RPMI7951 (cell line): ENCODE data around the gene ZPBP. TPM values are rescaled to one million over a fixed set of nuclear protein-coding genes. Genes with fewer than 3 reads are reported as not detected.
A peak's percentile ranks its signal among the peaks of the same experiment; 100 is the strongest.

Experiments
- DNase-seq: peaks from one replicate; pipeline ENCODE4 v3.0.0-alpha.2; 2012; ENCODE audit warnings: low read depth
- total RNA-seq: library from RNA; depleted of rRNA; stranded (reverse); fragments of >200 nt; shearing (Covaris generic); gene quantifications from 2 replicates; pipeline ENCODE4 v1.2.3, GENCODE V29; 2014; rRNA removed

ZPBP gene, protein sequence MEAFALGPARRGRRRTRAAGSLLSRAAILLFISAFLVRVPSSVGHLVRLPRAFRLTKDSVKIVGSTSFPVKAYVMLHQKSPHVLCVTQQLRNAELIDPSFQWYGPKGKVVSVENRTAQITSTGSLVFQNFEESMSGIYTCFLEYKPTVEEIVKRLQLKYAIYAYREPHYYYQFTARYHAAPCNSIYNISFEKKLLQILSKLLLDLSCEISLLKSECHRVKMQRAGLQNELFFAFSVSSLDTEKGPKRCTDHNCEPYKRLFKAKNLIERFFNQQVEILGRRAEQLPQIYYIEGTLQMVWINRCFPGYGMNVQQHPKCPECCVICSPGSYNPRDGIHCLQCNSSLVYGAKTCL
- total RNA-seq: not detected in 2 replicates

DNA sequence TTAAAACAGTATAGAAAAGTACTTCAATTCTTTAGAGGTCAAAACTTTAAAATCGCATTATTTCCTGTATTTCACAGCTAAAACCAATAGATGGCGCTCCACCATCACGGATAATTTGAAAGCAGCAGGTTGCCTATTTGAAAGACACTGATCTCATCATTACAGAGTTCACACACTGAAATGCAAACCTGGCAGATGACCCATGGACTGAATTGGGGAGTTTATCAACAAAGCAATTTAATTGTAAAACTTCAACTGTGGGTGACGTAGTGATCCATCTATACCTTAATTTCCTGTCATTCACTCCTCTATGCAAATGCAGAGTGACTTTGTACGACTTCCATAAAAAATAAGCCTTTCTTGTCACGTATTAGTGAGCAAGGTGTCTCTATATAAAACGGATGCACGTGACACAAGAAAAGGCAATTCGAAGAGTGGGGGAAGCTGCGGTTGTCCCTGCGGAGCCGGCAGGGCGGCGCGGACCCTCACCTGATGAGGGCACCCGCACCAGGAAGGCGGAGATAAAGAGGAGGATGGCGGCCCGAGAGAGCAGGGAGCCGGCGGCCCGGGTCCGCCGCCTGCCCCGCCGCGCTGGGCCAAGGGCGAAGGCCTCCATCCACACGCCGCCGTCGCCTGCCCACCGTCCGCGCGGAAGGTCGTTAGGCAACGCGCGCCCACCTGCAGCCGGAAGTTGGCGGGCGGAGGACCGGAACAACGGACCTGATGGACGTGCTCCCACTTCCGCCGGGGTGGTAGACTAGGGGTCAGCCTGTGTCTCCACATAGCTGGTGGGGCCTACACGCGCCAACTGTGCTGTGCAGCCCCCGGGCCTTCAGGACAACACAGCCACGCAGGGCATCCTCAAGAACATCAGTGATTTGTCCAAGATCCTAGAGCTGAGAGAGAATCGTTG is at the start of gene ZPBP:
ZPBP (minus strand) TSS at position 668 of the 913 bp plus-strand sequence; CDS start at position 616, 52 bp downstream.
- DNase-seq: peak; percentile 39

DNA sequence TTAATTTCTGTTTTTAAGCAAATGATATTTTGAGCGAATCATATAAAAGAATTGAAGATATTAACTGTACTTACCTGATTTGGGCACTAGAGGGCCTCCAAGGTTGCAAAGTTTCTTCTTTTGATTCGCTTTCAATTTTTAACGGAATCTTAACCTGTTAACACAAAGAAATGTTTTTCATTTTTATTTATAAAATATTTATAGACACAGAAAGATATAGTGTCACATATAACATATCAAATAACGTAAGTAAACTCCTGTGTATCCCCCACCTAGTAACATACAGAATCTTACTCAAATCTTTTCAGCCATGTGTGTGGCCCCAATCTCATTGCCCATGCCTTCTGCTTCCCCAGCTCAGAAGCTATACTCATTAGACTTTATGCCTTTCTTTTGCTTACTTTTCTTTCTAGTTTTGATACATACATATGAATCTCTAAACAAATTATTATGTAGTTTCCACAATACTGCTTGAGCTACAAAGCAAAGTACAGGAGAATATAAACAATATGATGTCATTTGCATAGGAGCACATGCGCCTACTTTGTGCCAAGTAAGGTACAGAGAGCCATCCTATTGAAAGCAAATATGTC is 49.5 kb upstream of the ZPBP start:
- DNase-seq: peak; percentile 39

DNA sequence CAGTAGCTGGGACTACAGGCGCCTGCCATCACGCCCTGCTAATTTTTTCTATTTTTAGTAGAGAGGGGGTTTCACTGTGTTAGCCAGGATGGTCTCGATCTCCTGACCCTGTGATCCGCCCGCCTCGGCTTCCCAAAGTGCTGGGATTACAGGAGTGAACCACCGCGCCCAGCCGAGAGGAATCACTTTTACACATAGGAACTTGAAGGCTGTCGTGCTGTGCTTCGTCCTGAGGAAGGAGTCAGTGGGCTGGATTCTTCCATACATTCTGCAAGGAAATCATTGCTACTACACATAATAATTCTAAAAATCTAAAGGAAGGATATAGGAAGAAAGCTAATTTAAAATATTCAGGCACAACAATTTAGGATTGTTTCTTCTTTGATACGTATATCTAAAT is 48.8 kb upstream of the ZPBP start:
- no peak for DNase-seq

DNA sequence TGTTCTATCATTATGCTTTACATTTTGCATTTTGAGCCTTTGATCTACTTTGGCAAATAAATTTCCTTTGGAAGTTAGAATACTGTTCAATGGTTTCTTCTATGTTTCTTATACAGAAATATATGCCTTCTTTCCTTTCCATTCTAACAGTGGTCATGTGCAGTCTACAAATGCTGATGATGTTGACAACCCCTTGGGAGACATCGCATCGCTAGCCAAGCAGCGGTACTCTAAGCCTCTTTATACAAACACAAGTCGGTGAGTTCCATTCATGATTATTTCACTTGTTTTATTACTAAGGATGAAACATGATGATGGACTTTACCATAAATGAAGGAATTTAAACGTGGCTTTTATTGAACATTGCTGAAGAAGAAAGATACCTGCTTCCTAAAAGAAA is 48.1 kb upstream of the ZPBP start:
- no peak for DNase-seq

DNA sequence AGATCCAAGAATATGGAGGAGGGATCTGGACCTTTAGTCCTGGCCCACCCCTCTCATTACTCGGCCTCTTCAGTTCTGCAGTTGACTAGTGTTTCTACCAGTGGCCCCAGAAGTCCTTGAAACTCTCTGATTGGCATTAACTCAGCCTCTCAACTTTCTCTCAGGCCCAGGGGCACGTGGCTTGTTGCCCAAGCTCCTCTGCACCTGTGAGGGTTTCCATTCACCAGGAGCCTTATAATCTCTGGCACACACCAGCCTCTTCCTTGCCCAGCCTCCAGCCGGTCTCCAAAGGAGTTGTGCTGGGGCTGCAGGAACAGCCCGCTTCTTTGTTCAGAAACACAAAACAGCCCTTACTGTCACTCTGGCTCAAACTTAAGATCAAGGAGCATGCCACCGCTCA is 47.6 kb upstream of the ZPBP start:
- no peak for DNase-seq

DNA sequence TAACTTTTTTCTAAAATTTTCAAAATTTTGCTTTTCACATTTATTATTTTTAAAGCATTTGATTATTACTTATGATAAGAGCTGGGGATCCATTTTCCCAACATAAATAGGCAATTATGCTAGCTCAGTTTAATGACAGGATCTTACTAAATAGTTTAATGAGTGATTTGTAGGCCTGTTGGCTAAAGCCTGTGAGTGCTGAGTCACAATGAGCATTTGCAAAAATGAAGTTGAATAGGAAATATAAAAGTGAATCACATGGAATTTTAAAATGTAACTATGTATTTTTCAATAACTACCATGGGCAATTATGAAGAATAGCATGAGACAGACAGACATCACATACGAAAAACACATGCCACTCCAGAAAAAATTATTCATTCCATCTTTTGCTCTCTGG is 45.1 kb upstream of the ZPBP start:
- no peak for DNase-seq

DNA sequence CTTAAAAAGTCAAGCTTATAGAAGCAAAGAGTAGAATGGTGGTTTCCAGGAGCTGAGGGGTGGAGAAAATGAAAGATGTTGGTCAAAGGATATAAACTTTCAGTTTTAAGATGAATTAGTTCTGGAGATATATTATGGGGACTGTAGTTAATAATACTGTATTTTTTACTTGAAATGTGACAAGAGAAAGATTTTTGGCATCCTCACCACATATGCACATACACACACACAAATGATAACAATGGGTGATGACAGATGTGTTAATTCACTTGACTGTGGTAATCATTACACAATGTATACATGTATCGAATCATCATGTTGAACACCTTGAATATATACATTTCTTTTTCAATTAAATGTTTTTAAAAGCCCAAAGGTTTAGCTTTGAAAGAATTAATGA is 32.7 kb upstream of the ZPBP start:
- no peak for DNase-seq

DNA sequence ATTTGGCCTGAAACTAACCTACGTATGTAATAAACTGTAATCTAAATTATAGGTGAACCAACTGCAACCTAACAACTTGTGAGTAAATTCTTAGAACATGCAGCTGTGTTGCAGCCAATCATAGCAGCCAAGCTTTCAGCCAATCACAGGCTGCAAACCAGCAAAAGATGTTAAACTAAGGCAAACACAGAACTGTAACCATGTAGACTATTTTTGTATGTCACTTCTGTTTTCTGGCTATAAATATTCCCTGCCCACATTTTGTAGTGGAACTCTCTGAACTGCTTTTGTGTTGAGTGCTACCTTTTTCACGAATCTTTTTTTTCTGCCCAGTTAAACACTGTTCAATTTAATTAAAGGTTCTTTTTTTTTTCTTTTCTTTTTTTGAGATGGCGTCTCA is 28.2 kb upstream of the ZPBP start:
- no peak for DNase-seq

DNA sequence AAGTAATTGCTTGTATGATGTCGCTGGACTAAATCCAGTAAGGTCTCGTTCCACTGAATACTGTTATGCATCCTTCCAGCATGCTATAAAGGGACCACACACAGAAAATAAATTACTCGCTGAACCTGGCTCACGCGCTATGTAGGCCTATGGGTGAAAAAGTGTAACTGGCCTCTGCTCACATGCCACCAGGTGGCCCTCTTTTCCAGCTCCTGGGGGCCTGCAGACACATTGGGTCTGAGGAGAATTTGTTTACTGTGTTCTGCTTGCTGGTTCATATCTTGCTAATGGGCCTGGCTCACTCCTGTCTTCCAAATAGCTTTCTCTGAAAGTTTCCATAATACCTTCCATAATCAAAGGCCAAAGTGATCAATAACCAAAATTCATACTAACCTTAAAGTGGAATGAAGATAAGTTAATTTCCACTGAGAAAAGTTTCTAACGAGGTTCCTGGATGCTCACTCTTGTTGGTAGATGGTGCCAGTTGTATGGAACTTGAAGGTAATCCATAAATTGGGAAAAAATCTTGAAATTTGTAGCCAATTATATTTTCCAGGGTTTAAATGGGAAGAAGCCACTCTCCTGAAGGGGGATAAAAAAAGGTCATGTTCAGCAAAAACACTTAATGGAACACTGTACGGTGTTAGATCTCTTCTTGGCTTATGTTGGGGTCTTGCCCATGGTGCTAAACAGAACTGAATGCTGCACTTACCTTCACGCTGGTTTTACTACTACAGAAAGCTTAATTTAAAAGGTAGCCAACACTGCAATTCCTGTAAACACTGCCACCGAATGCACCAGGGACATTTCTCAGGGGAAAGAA is 27.0 kb upstream of the ZPBP start:
- DNase-seq: no peak

DNA sequence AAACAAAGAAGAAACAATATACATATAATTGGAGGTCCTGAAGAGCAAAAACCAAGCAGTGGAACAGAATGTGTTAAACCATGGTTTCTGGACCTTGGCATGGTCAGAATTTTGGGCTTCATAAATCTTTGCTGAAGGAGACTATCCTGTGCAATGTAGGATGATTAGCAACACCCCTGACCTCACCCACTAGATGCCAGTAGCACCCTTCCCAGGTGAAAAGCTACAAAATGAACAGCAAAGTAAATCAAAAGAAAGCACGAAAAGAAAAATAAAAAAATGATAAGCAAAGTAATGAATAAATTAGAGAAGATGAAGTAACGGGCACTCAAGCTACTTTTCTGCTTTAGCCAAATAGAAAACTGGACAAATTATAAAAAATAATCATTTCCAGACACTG is 19.2 kb upstream of the ZPBP start:
- no peak for DNase-seq

DNA sequence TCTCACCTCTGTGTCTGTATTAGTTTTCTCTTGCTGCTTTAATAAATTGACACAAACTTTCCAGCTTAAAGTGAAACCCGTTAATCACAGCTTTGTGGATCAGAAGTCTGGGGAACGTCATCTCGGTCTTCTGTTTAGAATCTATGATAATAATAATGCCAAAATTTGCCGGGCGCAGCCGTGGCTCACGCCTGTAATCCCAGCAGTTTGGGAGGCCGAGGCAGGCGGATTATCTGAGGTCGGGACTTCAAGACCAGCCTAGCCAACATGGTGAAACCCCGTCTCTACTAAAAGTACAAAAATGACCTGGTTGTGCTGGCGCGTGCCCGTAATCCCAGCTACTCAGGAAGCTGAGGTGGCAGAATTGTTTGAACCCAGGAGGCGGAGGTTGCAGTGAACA is 8.8 kb upstream of the ZPBP start:
- DNase-seq: no peak

DNA sequence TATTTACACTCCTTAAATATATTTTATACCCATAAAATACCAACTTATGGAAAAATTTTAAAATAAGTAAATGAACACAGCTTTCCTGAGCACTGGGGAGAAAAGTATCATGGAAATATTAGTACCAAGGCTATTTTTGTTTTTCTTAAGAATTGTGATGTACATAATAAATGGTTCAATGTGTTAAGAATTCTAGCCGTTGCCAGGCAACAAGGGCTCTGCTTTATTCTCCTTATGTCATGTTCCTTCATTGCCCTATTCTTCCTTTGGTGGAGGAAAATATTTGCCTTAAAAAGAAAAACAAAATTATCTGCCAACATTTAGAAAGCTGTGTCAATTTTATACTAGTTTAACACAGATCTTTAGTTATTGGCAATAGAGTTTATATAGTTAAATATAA is 2.6 kb upstream of the ZPBP start:
- DNase-seq: no peak

DNA sequence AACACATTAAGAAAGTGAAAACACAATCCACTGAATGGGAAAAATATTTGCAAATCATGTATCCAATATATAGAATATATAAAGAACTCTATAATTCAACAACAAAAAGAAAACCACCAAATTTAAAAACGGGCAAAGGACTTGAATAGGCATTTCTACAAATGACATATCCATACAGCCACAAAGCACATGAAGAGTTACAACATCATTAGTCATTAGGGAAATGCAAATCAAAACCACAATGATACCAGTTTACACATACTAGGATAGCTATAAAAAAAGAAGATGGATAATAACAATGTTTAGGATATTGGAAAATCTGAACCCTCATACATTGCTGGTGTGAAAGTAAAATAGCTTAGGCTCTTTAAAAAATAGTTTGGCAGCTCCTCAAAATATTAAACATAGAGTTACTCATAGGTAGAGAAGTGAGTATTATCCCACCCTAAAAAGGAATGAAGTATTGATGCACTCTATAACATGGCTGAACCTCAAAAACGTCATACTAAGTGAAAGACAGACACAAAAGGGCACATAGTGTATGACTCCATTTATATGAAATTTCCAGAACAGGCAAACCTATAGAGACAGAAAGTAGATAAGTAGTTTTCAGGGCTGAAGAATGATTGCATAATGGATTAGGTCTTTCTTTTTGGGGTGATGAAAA is 4.5 kb downstream of the ZPBP start:
- no peak for DNase-seq

DNA sequence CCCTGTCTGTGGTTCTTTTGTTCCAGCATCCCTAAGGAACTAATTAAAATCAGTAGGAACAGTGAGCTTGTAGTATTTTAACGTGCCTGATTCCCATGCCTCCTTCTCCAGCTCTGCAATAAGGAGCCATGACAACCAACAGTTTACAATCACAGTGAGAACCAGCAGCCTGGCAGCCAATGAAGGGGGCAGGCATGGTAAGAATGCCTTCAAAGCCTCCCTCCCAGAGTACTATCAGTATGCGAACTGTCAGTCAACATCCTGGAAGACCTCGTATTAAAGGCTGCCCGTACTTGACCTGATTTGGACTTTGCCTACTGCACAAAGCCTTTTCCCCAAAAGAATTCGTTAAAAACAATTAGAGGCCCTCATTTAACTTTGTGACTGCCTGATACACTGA is 7.7 kb downstream of the ZPBP start:
- DNase-seq: no peak

DNA sequence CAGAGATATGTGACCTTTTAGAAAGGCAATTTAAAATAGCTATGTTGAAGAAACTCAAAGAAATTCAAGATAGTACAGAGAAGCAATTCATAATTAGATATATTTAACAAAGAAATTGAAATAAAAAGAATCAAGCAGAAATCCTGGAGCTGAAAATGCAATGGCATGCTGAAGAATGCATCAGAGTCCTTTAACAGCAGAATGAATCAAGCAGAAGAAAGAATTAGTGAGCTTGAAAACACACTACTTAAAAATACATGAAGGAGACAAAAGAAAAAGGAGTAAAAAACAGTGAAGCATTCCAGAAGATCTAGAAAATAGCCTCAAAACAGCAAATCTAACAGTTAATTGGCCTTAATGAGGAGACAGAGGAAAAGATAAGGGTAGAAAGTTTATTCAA is 20.0 kb downstream of the ZPBP start:
- DNase-seq: no peak

DNA sequence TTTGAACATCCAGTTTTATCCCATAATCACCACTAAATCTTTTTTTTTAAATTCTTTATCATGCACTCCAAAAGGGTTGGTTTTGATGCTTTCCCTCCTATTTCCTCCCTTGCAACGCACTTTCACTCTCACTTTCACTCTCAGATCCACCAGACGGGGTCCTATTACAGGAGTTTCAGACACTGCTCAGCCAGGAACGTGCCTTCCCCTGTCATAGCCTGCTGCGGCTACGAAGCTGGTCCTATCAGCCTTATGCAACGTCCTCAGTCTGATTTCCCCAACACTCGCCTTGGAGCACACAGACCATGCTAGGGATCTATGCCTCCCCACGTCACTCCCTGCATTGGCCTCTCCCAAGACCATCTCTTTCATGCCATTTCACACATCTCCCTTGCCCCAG is 23.4 kb downstream of the ZPBP start:
- DNase-seq: peak; percentile 68

DNA sequence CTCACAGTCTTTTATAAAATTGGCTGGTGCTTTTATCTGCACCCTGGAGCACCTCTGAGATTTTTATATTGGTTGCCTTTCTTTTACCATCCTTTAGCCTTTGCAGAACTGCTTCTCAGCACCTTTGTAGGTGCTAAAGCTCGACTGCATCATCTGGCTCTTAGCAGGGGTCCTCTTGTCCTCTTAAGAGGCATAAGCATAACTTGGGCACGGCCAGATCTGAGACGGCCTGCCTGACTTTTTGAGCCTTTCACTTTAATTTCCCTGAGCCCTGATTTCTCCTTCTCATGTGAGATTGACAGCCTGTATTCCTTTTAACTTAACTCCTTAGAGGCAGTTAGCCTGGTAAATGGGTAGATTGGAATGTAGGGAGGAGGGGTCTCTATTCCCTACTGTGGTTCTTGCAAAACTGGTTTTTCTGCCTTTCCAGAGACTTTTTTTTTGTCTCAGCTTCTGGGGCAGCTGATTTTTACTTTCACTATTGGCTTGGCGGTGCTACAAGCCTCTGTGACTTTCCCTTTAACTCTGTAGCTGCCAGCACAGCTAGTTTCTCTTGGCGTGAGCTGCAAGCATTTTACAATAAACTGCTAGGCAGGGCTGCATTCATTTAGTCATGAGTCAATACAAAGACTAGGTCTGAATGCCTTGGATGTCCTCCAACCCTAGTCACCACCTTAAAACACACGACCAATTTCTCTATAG is 24.0 kb downstream of the ZPBP start:
- DNase-seq: peak; percentile 84

DNA sequence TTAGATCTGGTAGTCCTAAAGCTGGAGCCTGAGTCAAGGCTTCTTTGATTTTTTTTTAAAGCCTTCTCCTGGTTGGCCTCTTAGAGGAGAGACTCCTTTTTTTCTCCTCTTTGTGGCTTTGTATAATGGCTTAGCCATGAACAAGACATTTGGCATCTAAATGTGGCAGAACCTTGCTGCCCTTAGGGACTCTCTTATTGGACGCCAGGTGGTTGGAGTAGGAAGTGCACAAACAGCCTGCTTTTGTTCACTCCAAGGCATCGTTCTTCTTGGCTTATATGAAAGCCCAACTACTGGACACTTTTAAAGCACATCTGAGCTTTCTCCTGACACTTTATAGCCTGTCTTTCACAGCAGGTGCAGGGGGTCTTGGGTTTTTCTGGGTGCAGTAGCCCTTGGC is 25.0 kb downstream of the ZPBP start:
- DNase-seq: peak; percentile 73

DNA sequence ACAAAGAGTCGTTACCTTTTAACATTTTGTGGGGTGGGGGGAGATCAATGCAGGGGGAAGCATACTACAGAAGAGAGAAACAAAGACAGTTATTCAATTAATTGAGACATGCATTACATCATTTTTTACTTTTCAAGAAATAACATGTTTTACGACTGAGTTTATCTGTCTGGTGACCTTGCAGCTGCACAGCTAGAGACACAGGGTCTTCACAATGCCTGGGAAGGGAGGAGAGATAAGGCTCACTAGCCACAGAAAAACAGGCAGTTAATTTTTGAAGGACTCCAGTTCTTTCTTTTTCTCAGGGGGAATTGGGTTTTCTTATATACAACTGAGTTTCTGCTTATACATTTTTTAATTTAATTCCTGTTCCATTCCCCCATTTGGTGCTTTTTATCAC is 30.1 kb downstream of the ZPBP start:
- DNase-seq: no peak

DNA sequence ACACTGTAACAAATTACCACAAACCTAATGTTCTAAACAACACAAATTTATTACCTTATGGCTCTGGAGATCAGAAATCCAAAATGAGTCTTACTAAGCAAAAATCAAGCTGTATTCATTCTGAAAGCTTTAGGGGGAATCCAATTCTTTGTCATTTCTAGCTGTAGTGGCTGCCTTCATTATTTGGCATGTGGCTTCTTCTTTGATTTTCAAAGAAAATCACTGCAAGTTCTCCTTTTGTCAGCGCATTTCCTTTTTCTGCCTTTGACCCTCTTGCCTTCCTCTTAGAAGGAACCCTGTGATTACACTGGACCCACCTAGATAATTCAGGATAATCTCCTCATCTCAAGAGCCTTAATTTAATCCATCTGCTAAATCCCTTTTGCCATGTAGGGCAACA is 36.9 kb downstream of the ZPBP start:
- DNase-seq: no peak

DNA sequence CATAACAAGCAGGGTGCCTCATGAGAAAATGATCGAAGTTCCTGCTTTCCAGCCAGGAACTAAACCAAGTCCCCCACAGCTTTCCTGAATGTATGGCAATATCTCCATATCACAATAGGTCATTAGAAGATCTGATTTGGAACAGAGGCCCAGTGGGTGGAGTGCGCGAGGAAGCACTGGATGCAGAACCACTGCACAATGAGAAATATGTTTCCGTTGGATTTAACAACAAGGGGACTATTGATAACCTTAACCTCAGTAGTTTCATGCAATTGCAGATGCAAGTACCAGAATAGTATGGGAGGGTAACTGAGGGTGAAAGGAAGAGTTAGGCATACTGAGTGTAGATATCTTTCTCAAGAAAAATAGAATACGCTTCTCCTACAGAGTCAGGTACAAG is 45.3 kb downstream of the ZPBP start:
- DNase-seq: no peak
